Coronary artery (tissue), 2 donors: ENCODE results near the gene CCDC68.
A peak's percentile ranks its signal among the peaks of the same experiment; 100 is the strongest.

Experiments used
- DNase-seq: peaks from one replicate; pipeline ENCODE4 v3.0.0-alpha.2; 2017; ENCODE audit warnings: low spot score
- H3K27ac ChIP-seq, 2 donors: fragments of 200-600 bp; sonication (generic); one replicate each; pipeline ENCODE4 v1.5.1; 2016 to 2019
- H3K4me3 ChIP-seq: fragments of 200-600 bp; sonication (generic); 2 replicates; pipeline ENCODE4 v1.5.1; 2016; ENCODE audit warnings: mild to moderate bottlenecking, moderate library complexity
- CTCF ChIP-seq: fragments of 200-600 bp; sonication (generic); IDR thresholded peaks from one replicate; pipeline ENCODE4 v1.5.1; 2019; ENCODE audit warnings: antibody characterized with exemption

CCDC68 gene

GRCh38 chr18:54961868-54962267, 2.6 kb upstream of the CCDC68 start:
- H3K4me3 ChIP-seq, result no peak overlapping the region
- no peak overlapping the region for H3K27ac ChIP-seq
- no peak for DNase-seq
- no peak for TF ChIP-seq CTCF

GRCh38 chr18:54961016-54961423, 1.8 kb upstream of the CCDC68 start:
- H3K27ac ChIP-seq, result no peak overlapping the region
- TF ChIP-seq CTCF, result no peak
- no peak overlapping the region for H3K4me3 ChIP-seq
- no peak for DNase-seq

DNA sequence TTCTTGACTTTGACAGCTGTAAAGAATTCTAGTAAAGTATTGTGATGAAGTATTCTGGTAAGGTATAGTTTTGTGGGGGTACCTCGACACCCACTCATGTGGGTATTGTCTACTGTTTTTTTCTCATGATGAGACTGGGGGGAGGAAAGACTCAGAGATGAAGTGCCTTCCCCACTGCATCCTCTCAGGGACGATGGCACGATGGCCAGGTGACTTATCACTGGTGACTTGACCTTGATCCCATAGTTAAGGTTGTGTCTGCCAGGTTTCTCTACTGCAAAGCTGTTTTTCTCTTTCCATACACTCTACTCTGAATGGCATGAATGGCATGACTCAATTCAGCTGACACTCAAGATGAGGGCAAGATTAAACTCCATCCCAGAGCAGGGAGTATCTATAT, 936 bp upstream of the CCDC68 start:
- TF ChIP-seq CTCF, result no peak
- Histone ChIP-seq H3K4me3 (no peak overlapping the region), H3K27ac (no peak overlapping the region)
- no peak for DNase-seq

GRCh38 chr18:54957996-54958395, 1.3 kb downstream of the CCDC68 start:
- TF ChIP-seq CTCF, result no peak
- Histone ChIP-seq H3K4me3 (peak overlapping the region; percentile 75), H3K27ac (peak overlapping the region in 1 of 2 donors; percentile 75)
- DNase-seq, result no peak

GRCh38 chr18:54957296-54957832, 1.9 kb downstream of the CCDC68 start:
- no peak for TF ChIP-seq CTCF
- DNase-seq, result no peak
- Histone ChIP-seq H3K4me3 (peak overlapping the region; percentile 75), H3K27ac (peak overlapping the region in 1 of 2 donors; percentile 40)

DNA sequence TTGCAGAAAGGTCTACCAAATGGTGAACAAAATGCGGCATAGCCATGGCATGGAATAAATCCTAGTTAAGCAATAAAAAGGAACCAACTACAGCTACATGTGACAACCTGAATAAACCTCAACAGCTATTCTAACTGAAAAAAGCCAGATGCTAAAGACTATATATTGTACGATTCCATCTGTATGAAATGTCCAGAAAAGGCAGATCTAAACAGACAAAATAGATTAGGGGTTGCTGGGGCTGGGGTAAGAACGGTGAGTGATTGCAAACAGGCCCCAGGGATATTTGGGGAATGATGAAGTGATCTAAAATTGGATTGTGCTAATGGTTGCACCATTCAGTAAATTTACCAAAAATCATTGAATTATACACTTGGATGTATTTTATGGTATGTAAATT, 2.8 kb downstream of the CCDC68 start:
- DNase-seq, result no peak
- no peak for TF ChIP-seq CTCF
- Histone ChIP-seq H3K27ac (no peak overlapping the region), H3K4me3 (no peak overlapping the region)

GRCh38 chr18:54952026-54952425, 7.2 kb downstream of the CCDC68 start:
- Histone ChIP-seq H3K27ac (no peak overlapping the region), H3K4me3 (no peak overlapping the region)
- no peak for DNase-seq
- no peak for TF ChIP-seq CTCF
